ENCODE results near the gene MRPL53. TPM values are rescaled to one million over a fixed set of nuclear protein-coding genes. Genes with fewer than 3 reads are reported as not detected.

The MRPL53 gene
- total and polyA plus RNA-seq, 2 of the 13 experiments (the other 11 are each of a cell fraction or from before 2014, with no cell fraction given) = 34.3 to 51.9 TPM

DNA sequence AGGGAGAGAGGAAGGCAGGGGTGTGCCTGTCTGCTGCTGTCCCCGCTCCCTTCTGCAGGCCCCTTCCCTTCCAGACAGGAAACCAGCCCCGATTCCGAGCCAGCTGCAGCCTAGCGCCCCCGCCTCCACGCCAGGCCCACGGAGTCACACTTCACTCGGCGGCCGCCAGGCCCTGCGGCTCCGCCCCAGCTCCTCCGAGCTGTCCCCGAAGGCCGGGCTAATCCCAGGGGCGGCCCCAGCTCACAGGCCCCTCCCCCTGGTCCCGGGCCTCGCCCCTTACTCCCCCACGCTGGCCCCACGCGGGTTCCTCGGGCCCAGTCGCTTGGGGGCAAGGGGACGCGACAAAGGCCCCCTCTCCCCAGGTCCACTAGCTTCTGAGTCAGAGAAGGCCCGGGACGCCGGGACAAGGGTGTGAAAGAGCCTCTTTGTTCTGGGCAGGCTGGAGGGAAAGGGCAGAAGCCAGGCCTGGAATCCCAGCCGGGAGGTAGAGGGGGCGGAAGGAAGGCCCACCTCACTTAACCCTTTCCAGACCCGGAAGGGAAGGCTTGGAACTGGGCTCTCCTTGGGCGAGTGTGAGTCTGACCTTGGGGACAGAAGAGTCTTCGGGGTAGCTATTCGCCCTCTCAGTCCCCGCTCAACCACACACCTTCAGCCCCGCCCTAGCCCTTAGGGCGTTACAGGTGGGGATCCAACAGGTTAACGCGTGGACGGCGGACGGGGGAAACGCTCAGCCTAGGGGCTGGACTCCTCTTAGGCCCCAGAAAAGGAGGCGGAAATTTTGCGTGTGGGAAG is 31.9 kb downstream of the MRPL53 start (continued):
- TF ChIP-seq ZSCAN21 (CRISPR knock-in tag; IDR thresholded peaks at IDR 0.05; ENCODE audit: borderline replicate concordance) (peak; percentile 93), FOXP1 (IDR thresholded peaks at IDR 0.05) (no peak), FOXP1 (CRISPR knock-in tag; IDR thresholded peaks at IDR 0.05) (0 out of 2 replicates have a peak, but pooled peaks have one; percentile 12), IRX3 (CRISPR knock-in tag; IDR thresholded peaks at IDR 0.05; ENCODE audit: borderline replicate concordance, low read depth) (peak; percentile 38; the same call in 1 of the 2 replicates), ZFP41 (CRISPR knock-in tag; IDR thresholded peaks at IDR 0.05; ENCODE audit: borderline replicate concordance) (no peak; the same call in 1 of the 2 replicates), SMC3 (IDR thresholded peaks at IDR 0.05; ENCODE audit: low read length) (no peak; the same call in 1 of the 2 replicates), ERF (CRISPR knock-in tag; IDR thresholded peaks at IDR 0.05) (peak; percentile 80), E2F1 (CRISPR knock-in tag; IDR thresholded peaks at IDR 0.05) (peak; percentile 62; the same call in 1 of the 2 replicates), ZBTB7B (CRISPR knock-in tag; IDR thresholded peaks at IDR 0.05) (peak; percentile 98), ETS1 (CRISPR knock-in tag; IDR thresholded peaks at IDR 0.05) (no peak), SP4 (CRISPR knock-in tag; IDR thresholded peaks at IDR 0.05) (peak; percentile 94), ZBED4 (CRISPR knock-in tag; IDR thresholded peaks at IDR 0.05; ENCODE audit: borderline replicate concordance) (peak; percentile 92; the same call in 1 of the 2 replicates), ZNF530 (CRISPR knock-in tag; IDR thresholded peaks at IDR 0.05; ENCODE audit: low read depth) (no peak), ZFX (CRISPR knock-in tag; IDR thresholded peaks at IDR 0.05; ENCODE audit: low read depth) (peak; percentile 99), ZFP36L1 (CRISPR knock-in tag; IDR thresholded peaks at IDR 0.05) (peak; percentile 97), MTA3 (CRISPR knock-in tag; IDR thresholded peaks at IDR 0.05) (no peak), KDM6A (CRISPR knock-in tag; IDR thresholded peaks at IDR 0.05; ENCODE audit: low read depth) (no peak; the same call in 1 of the 2 replicates), PHF20 (CRISPR knock-in tag; IDR thresholded peaks at IDR 0.05) (no peak; the same call in none of the 2 replicates), ZNF567 (CRISPR knock-in tag; IDR thresholded peaks at IDR 0.05; ENCODE audit: borderline replicate concordance) (0 out of 2 replicates have a peak, but pooled peaks have one; percentile 45), ZNF850 (CRISPR knock-in tag; conservative IDR thresholded peaks at IDR 0.05) (no peak), TSC22D2 (CRISPR knock-in tag; IDR thresholded peaks at IDR 0.05; ENCODE audit: borderline replicate concordance) (no peak)
- TF ChIP-seq, protein P1, sequence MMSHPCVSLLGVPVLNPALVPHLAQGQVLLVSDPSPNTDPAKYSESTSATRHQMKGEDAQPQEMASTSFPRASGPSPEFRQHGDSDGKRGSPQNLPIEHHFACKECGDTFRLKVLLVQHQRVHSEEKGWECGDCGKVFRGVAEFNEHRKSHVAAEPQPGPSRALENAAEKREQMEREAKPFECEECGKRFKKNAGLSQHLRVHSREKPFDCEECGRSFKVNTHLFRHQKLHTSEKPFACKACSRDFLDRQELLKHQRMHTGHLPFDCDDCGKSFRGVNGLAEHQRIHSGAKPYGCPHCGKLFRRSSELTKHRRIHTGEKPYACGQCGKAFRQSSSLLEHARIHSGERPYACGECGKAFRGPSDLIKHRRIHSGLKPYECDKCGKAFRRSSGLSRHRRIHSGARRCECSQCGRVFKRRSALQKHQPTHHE (CRISPR knock-in tag; IDR thresholded peaks at IDR 0.05; ENCODE audit: borderline replicate concordance) = peak; percentile 52; the same call in 1 of the 2 replicates

Data from HepG2 (cell line).